Hepatocyte (in vitro differentiated cells): ENCODE results near the gene REN. TPM values are rescaled to one million over a fixed set of nuclear protein-coding genes. Genes with fewer than 3 reads are reported as not detected.
A peak's percentile ranks its signal among the peaks of the same experiment; 100 is the strongest.

Experiments used
- DNase-seq: peaks from one replicate; pipeline ENCODE4 v3.0.0-alpha.2; 2016; ENCODE audit warnings: low spot score
- H2AFZ ChIP-seq: fragments of 200-600 bp; sonication (generic); 2 replicates; pipeline ENCODE4 v1.6.0; 2016; ENCODE audit warnings: antibody characterized with exemption, mild to moderate bottlenecking
- H3K27ac ChIP-seq: fragments of 200-600 bp; sonication (generic); 2 replicates; pipeline ENCODE4 v1.5.1; 2016; ENCODE audit warnings: mild to moderate bottlenecking
- H3K27me3 ChIP-seq: fragments of 200-600 bp; sonication (generic); 2 replicates; pipeline ENCODE4 v1.6.1; 2016
- H3K36me3 ChIP-seq: fragments of 200-600 bp; sonication (generic); replicated peaks from 2 replicates; pipeline ENCODE4 v1.5.1; 2016; ENCODE audit warnings: low read depth; ENCODE audit not compliant: insufficient read depth
- H3K4me1 ChIP-seq: fragments of 200-600 bp; sonication (generic); 2 replicates; pipeline ENCODE4 v1.5.1; 2016; ENCODE audit warnings: mild to moderate bottlenecking, moderate library complexity; ENCODE audit not compliant: insufficient read depth
- H3K4me2 ChIP-seq: fragments of 200-600 bp; sonication (generic); 2 replicates; pipeline ENCODE4 v1.6.0; 2016
- H3K4me3 ChIP-seq: fragments of 200-600 bp; sonication (generic); 2 replicates; pipeline ENCODE4 v1.5.1; 2016; ENCODE audit warnings: mild to moderate bottlenecking
- H3K79me2 ChIP-seq: fragments of 200-600 bp; sonication (generic); 2 replicates; pipeline ENCODE4 v1.6.0; 2017; ENCODE audit warnings: mild to moderate bottlenecking
- H3K9me2 ChIP-seq: fragments of 200-600 bp; sonication (generic); replicated peaks from 2 replicates; pipeline ENCODE4 v1.6.0; 2017; ENCODE audit warnings: mild to moderate bottlenecking; ENCODE audit not compliant: insufficient read depth
- H3K9me3 ChIP-seq: fragments of 200-600 bp; sonication (generic); 2 replicates; pipeline ENCODE4 v1.5.1; 2016; ENCODE audit warnings: low read depth, mild to moderate bottlenecking
- H4K20me1 ChIP-seq: fragments of 200-600 bp; sonication (generic); 2 replicates; pipeline ENCODE4 v1.6.0; 2016; ENCODE audit warnings: mild to moderate bottlenecking; ENCODE audit not compliant: insufficient read depth, poor library complexity, severe bottlenecking
- CTCF ChIP-seq: fragments of 200-600 bp; sonication (generic); IDR thresholded peaks from 2 replicates; pipeline ENCODE4 v1.5.1; 2016; ENCODE audit warnings: antibody characterized with exemption, mild to moderate bottlenecking; ENCODE audit not compliant: poor library complexity
- EZH2 ChIP-seq: fragments of 200-600 bp; sonication (generic); IDR thresholded peaks from 2 replicates; pipeline ENCODE4 v1.6.1; 2016; ENCODE audit warnings: antibody characterized with exemption, mild to moderate bottlenecking, borderline replicate concordance
- EZH2phosphoT487 ChIP-seq: fragments of 200-600 bp; sonication (generic); IDR thresholded peaks from one replicate; pipeline ENCODE4 v1.6.1; 2018; ENCODE audit warnings: antibody characterized with exemption, mild to moderate bottlenecking, low read depth, moderate library complexity; ENCODE audit not compliant: unreplicated experiment, severe bottlenecking
- WGBS: methylation state at CpG from one replicate; pipeline ENCODE4 v1.1.6; 2016; ENCODE audit warnings: low lambda C conversion rate; ENCODE audit errors: missing lambda C conversion rate; 5-methylcytosine and 5-hydroxymethylcytosine counted together
- polyA plus RNA-seq: library from polyadenylated mRNA; unstranded; fragments of >200 nt; fragmentation: Nextera tagmentation; extraction: Ambion mirVana; gene quantifications from 2 replicates; pipeline ENCODE4 v1.2.1, GENCODE V29; 2016
- total RNA-seq: library from RNA; depleted of rRNA; stranded (reverse); fragments of >200 nt; gene quantifications from 2 replicates; pipeline ENCODE4 v1.2.3, GENCODE V29; 2014

REN gene
- total and polyA plus RNA-seq, 2 experiments from 2014 or later = 15.4 to 18.4 TPM

GRCh38 chr1:204190212-204191211, 24.4 kb upstream of the REN start:
- H3K36me3 ChIP-seq = no peaks in the 10 kb centered on the region
- no peaks in the 10 kb centered on the region for H3K9me2 ChIP-seq
- no peak for TF ChIP-seq CTCF
- TF ChIP-seq EZH2 = no peak
- TF ChIP-seq EZH2phosphoT487 = no peak
- peak overlapping the region; percentile 57 for H2AFZ ChIP-seq
- DNase-seq = peak; percentile 88
- WGBS = 17% methylated on average over 32 of the region's 44 CpGs
- H3K27me3 ChIP-seq = peaks cover 13% of the 10 kb centered on the region
- H3K4me3 ChIP-seq = no peak overlapping the region
- H3K4me1 ChIP-seq = peaks cover 14% of the 10 kb centered on the region
- no peaks in the 10 kb centered on the region for H4K20me1 ChIP-seq
- H3K4me2 ChIP-seq = peak overlapping the region; percentile 84
- H3K79me2 ChIP-seq = no peaks in the 10 kb centered on the region
- no peaks in the 10 kb centered on the region for H3K9me3 ChIP-seq
- peak overlapping the region; percentile 91 for H3K27ac ChIP-seq

GRCh38 chr1:204188959-204189639, 23.0 kb upstream of the REN start:
- H3K27ac ChIP-seq = no peak overlapping the region
- WGBS = 88% methylated on average over 11 of the region's 11 CpGs
- no peak overlapping the region for H3K4me2 ChIP-seq
- H3K9me2 ChIP-seq = no peaks in the 10 kb centered on the region
- peaks cover 14% of the 10 kb centered on the region for H3K4me1 ChIP-seq
- DNase-seq = no peak
- no peaks in the 10 kb centered on the region for H3K79me2 ChIP-seq
- no peak overlapping the region for H3K4me3 ChIP-seq
- no peaks in the 10 kb centered on the region for H3K36me3 ChIP-seq
- H3K9me3 ChIP-seq = no peaks in the 10 kb centered on the region
- H3K27me3 ChIP-seq = peaks cover 13% of the 10 kb centered on the region
- no peak for TF ChIP-seq CTCF
- H4K20me1 ChIP-seq = no peaks in the 10 kb centered on the region
- H2AFZ ChIP-seq = no peak overlapping the region

- H3K9me2 ChIP-seq = no peaks in the 10 kb centered on the region
- H4K20me1 ChIP-seq = no peaks in the 10 kb centered on the region
- no peak overlapping the region for H3K4me3 ChIP-seq
- H3K9me3 ChIP-seq = no peaks in the 10 kb centered on the region
- no peak for DNase-seq
- TF ChIP-seq EZH2 (no peak), EZH2phosphoT487 (no peak), CTCF (no peak)
- WGBS = 79% methylated on average over 10 of the region's 10 CpGs
- H2AFZ ChIP-seq = no peak overlapping the region
- H3K27ac ChIP-seq = no peak overlapping the region
- no peak overlapping the region for H3K4me2 ChIP-seq
- H3K4me1 ChIP-seq = peaks cover 14% of the 10 kb centered on the region
- peaks cover 13% of the 10 kb centered on the region for H3K27me3 ChIP-seq
- no peaks in the 10 kb centered on the region for H3K79me2 ChIP-seq
- no peaks in the 10 kb centered on the region for H3K36me3 ChIP-seq
Observed at GRCh38 chr1:204186597-204186996, 20.5 kb upstream of the REN start.
